OCI-LY1 (cell line): Measurements from ENCODE around the gene EFCAB7.

ENCODE experiments used
- H2AFZ ChIP-seq: fragments of 200-600 bp; sonication (generic), shearing (Covaris generic); 2 replicates; pipeline ENCODE4 v1.6.0; 2014; ENCODE audit warnings: antibody characterized with exemption, mild to moderate bottlenecking, low read length
- H3F3A ChIP-seq: fragments of 200-600 bp; sonication (generic), shearing (Covaris generic); 2 replicates; pipeline ENCODE4 v1.6.0; 2014; ENCODE audit warnings: mild to moderate bottlenecking, antibody characterized with exemption, low read length, moderate library complexity; ENCODE audit not compliant: insufficient read depth
- H3K27ac ChIP-seq: fragments of 200-600 bp; sonication (generic); 2 replicates; pipeline ENCODE4 v1.5.1; 2014; ENCODE audit warnings: low read length, mixed run types, mild to moderate bottlenecking, low read depth; ENCODE audit not compliant: poor library complexity, severe bottlenecking
- H3K27me3 ChIP-seq: fragments of 200-600 bp; sonication (generic); 2 replicates; pipeline ENCODE4 v1.6.0; 2014; ENCODE audit warnings: antibody characterized with exemption, mild to moderate bottlenecking, low read length, moderate library complexity; ENCODE audit not compliant: insufficient read depth
- H3K36me3 ChIP-seq: fragments of 200-600 bp; sonication (generic); 2 replicates; pipeline ENCODE4 v1.6.1; 2014; ENCODE audit warnings: mild to moderate bottlenecking, antibody characterized with exemption, low read length, moderate library complexity, mixed read lengths; ENCODE audit not compliant: insufficient read depth
- H3K4me1 ChIP-seq: fragments of 200-600 bp; sonication (generic); 2 replicates; pipeline ENCODE4 v1.5.1; 2014; ENCODE audit warnings: mild to moderate bottlenecking, low read length, moderate library complexity; ENCODE audit not compliant: insufficient read depth, severe bottlenecking
- H3K4me2 ChIP-seq: fragments of 200-600 bp; sonication (generic), shearing (Covaris generic); 2 replicates; pipeline ENCODE4 v1.6.1; 2014; ENCODE audit warnings: low read length
- H3K4me3 ChIP-seq: fragments of 200-600 bp; sonication (generic); 2 replicates; pipeline ENCODE4 v1.5.1; 2014; ENCODE audit warnings: low read length, low read depth, mild to moderate bottlenecking, mixed read lengths; ENCODE audit not compliant: poor library complexity, severe bottlenecking
- H3K79me2 ChIP-seq: fragments of 200-600 bp; shearing (Covaris generic); 2 replicates; pipeline ENCODE4 v1.6.1; 2016; ENCODE audit warnings: mixed run types, low read length, mixed read lengths; ENCODE audit not compliant: insufficient read depth
- H3K9ac ChIP-seq: fragments of 200-600 bp; sonication (generic), shearing (Covaris generic); 2 replicates; pipeline ENCODE4 v1.6.1; 2014; ENCODE audit warnings: mild to moderate bottlenecking, low read length, mixed read lengths
- H3K9me2 ChIP-seq: fragments of 200-600 bp; sonication (generic), shearing (Covaris generic); 2 replicates; pipeline ENCODE4 v1.6.1; 2014; ENCODE audit warnings: low read depth, mild to moderate bottlenecking, low read length, mixed read lengths
- H3K9me3 ChIP-seq: fragments of 200-600 bp; shearing (Covaris generic); 2 replicates; pipeline ENCODE4 v1.6.1; 2014; ENCODE audit warnings: low read length, mixed read lengths
- H4K20me1 ChIP-seq: fragments of 200-600 bp; sonication (generic), shearing (Covaris generic); 2 replicates; pipeline ENCODE4 v1.6.0; 2016; ENCODE audit warnings: mild to moderate bottlenecking, low read length; ENCODE audit not compliant: insufficient read depth
- CTCF ChIP-seq: fragments of 200-600 bp; sonication (generic), shearing (Covaris generic); IDR thresholded peaks from 2 replicates; pipeline ENCODE4 v1.5.1; 2017; ENCODE audit warnings: mild to moderate bottlenecking, antibody characterized with exemption, low read length, moderate library complexity, mixed read lengths
- EZH2 ChIP-seq: fragments of 200-600 bp; sonication (generic), shearing (Covaris generic); IDR thresholded peaks from 2 replicates; pipeline ENCODE4 v1.8.0; 2017; ENCODE audit warnings: borderline replicate concordance, mixed run types, mild to moderate bottlenecking, antibody characterized with exemption, low read length, moderate library complexity, mixed read lengths

EFCAB7 gene

GRCh38 chr1:63522891-63523728 is at the start of gene EFCAB7, which contains the start of gene ITGB3BP:
EFCAB7 (plus strand) TSS chr1:63523525; CDS start chr1:63525573, 2,048 bp downstream.
ITGB3BP (minus strand) TSS chr1:63523225; CDS start chr1:63523133, 92 bp downstream.
- Histone ChIP-seq H3K4me1 (peaks cover 31% of the 10 kb centered on the region), H3F3A (no peaks in the 10 kb centered on the region), H3K9me2 (no peaks in the 10 kb centered on the region), H3K79me2 (peaks cover 46% of the 10 kb centered on the region), H3K9me3 (no peaks in the 10 kb centered on the region), H3K36me3 (peaks cover 8% of the 10 kb centered on the region; the same call in 1 of the 2 replicates), H2AFZ (peak within 1 kb of the TSS; percentile 92), H3K27ac (peak within 1 kb of the TSS; percentile 89), H3K4me2 (peak within 1 kb of the TSS; percentile 89), H3K27me3 (no peaks in the 10 kb centered on the region), H4K20me1 (no peaks in the 10 kb centered on the region), H3K9ac (peak within 1 kb of the TSS; percentile 90), H3K4me3 (peak within 1 kb of the TSS; percentile 87)
- no peak for TF ChIP-seq EZH2

- Histone ChIP-seq H3K9ac (no peak overlapping the region), H3K79me2 (no peaks in the 10 kb centered on the region), H3K4me3 (no peak overlapping the region), H4K20me1 (no peaks in the 10 kb centered on the region), H3K27me3 (no peaks in the 10 kb centered on the region), H3K9me2 (no peaks in the 10 kb centered on the region), H3K4me2 (no peak overlapping the region), H2AFZ (no peak overlapping the region), H3K27ac (no peak overlapping the region), H3K9me3 (no peaks in the 10 kb centered on the region), H3K36me3 (peaks cover 23% of the 10 kb centered on the region), H3F3A (no peaks in the 10 kb centered on the region), H3K4me1 (no peaks in the 10 kb centered on the region)
- no peak for TF ChIP-seq EZH2
- TF ChIP-seq CTCF: no peak
Measured at GRCh38 chr1:63475761-63476160, 47.6 kb upstream of the EFCAB7 start.

GRCh38 chr1:63480057-63480456 is 43.3 kb upstream of the EFCAB7 start:
- TF ChIP-seq CTCF (no peak), EZH2 (no peak)
- Histone ChIP-seq H3K9ac (no peak overlapping the region), H4K20me1 (no peaks in the 10 kb centered on the region), H3K4me3 (no peak overlapping the region), H3K36me3 (peaks cover 16% of the 10 kb centered on the region), H3K9me3 (no peaks in the 10 kb centered on the region), H3K9me2 (no peaks in the 10 kb centered on the region), H2AFZ (no peak overlapping the region), H3K4me2 (no peak overlapping the region), H3K27ac (no peak overlapping the region), H3K27me3 (no peaks in the 10 kb centered on the region), H3F3A (no peaks in the 10 kb centered on the region), H3K79me2 (no peaks in the 10 kb centered on the region), H3K4me1 (no peaks in the 10 kb centered on the region)
